Activated CD4-positive, alpha-beta T cell treated with anti-CD3 and anti-CD28 coated beads, Interleukin-2, Interleukin-6, amounts not matched to agents 100 ng/mL and 50 ng/mL, durations not matched to agents 16 hours and 8 hours (primary cell): ENCODE data around the gene DHH.
A peak's percentile ranks its signal among the peaks of the same experiment; 100 is the strongest.
"Not testable (repeated sequence)": the region's sequence is repeated elsewhere in the genome, so short reads cannot be mapped to it uniquely, and the experiment has no call there.

Experiments used
- DNase-seq: peaks from one replicate; pipeline ENCODE4 v3.0.0-alpha.2; 2020

The DHH gene

GRCh38 chr12:49094160-49094974 lies at the start of gene DHH:
Gene DHH, minus strand, starts transcription at chr12:49094801. Its CDS starts 289 bp downstream, at chr12:49094512.
- no peak for DNase-seq

- no peak for DNase-seq
These were observed 49.8 kb upstream of the DHH start for GRCh38 chr12:49144384-49144783.

- no peak for DNase-seq
These were observed 44.4 kb upstream of the DHH start for GRCh38 chr12:49138999-49139398.

- no peak for DNase-seq
These were observed 44.0 kb upstream of the DHH start for GRCh38 chr12:49138587-49138986.

GRCh38 chr12:49137476-49137875 lies 42.9 kb upstream of the DHH start:
- DNase-seq: no peak

- not testable (repeated sequence) for DNase-seq
These were observed 42.4 kb upstream of the DHH start for GRCh38 chr12:49136997-49137396.

- no peak for DNase-seq
These were observed 39.0 kb upstream of the DHH start for GRCh38 chr12:49133590-49133989.

GRCh38 chr12:49133014-49133413 lies 38.4 kb upstream of the DHH start:
- DNase-seq: no peak

- DNase-seq: no peak
These were observed 37.4 kb upstream of the DHH start for GRCh38 chr12:49131894-49132461.

GRCh38 chr12:49131051-49131893 lies 36.7 kb upstream of the DHH start, which contains the start of gene TUBA1B:
Gene TUBA1B, minus strand, starts transcription at chr12:49131395. Its CDS starts 95 bp downstream, at chr12:49131300.
- peak; percentile 96 for DNase-seq

- DNase-seq: peak; percentile 96
These were observed 35.8 kb upstream of the DHH start for GRCh38 chr12:49130151-49131050.

GRCh38 chr12:49129332-49130150 lies 34.9 kb upstream of the DHH start:
- no peak for DNase-seq

GRCh38 chr12:49127971-49128370 lies 33.4 kb upstream of the DHH start:
- DNase-seq: not testable (repeated sequence)

GRCh38 chr12:49126852-49127763 lies 32.5 kb upstream of the DHH start:
- DNase-seq: peak; percentile 34

- DNase-seq: no peak
These were observed 26.6 kb upstream of the DHH start for GRCh38 chr12:49121047-49121696.

- no peak for DNase-seq
These were observed 16.6 kb upstream of the DHH start for GRCh38 chr12:49111206-49111605.

- peak; percentile 97 for DNase-seq
These were observed 16.0 kb upstream of the DHH start, which contains the start of gene LMBR1L for GRCh38 chr12:49110464-49111155. Gene LMBR1L, minus strand, starts transcription at chr12:49110847. Its CDS starts 292 bp downstream, at chr12:49110555.

GRCh38 chr12:49109641-49110463 lies 15.3 kb upstream of the DHH start:
- DNase-seq: no peak
